ENCODE results near the gene FBN2. TPM values are rescaled to one million over a fixed set of nuclear protein-coding genes. Genes with fewer than 3 reads are reported as not detected.

Gene FBN2
- total RNA-seq, 1 experiment from 2014 or later = 0.08 TPM

GRCh38 chr5:128534726-128535125, 3.3 kb downstream of the FBN2 start:
- H3K27ac ChIP-seq (ENCODE audit: low read length) = no peak overlapping the region
- CTCF ChIA-PET = no interaction called here
- POLR2A ChIA-PET = no interaction called here
- H3K4me1 ChIP-seq (ENCODE audit: control insufficient read depth, insufficient read depth, low read length) = no peaks in the 10 kb centered on the region
- no TSS peak for BruUV-seq (replicated peaks)
- TF ChIP-seq POLR2AphosphoS5 (IDR thresholded peaks at IDR 0.05; ENCODE audit: low read depth, low read length) (no peak), TCF7L2 (IDR thresholded peaks at IDR 0.05; ENCODE audit: low read depth, low read length) (no peak), SIN3A (IDR thresholded peaks at IDR 0.05; ENCODE audit: borderline replicate concordance, insufficient read depth, low read depth, low read length) (no peak), REST (IDR thresholded peaks at IDR 0.05; ENCODE audit: insufficient read depth in 1 of 2, low read depth in 2 of 2, low read length in 1 of 2) (no peak)
- TF ChIP-seq, protein P1, sequence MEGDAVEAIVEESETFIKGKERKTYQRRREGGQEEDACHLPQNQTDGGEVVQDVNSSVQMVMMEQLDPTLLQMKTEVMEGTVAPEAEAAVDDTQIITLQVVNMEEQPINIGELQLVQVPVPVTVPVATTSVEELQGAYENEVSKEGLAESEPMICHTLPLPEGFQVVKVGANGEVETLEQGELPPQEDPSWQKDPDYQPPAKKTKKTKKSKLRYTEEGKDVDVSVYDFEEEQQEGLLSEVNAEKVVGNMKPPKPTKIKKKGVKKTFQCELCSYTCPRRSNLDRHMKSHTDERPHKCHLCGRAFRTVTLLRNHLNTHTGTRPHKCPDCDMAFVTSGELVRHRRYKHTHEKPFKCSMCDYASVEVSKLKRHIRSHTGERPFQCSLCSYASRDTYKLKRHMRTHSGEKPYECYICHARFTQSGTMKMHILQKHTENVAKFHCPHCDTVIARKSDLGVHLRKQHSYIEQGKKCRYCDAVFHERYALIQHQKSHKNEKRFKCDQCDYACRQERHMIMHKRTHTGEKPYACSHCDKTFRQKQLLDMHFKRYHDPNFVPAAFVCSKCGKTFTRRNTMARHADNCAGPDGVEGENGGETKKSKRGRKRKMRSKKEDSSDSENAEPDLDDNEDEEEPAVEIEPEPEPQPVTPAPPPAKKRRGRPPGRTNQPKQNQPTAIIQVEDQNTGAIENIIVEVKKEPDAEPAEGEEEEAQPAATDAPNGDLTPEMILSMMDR (IDR thresholded peaks at IDR 0.05) = no peak
- H3K27me3 ChIP-seq (ENCODE audit: control insufficient read depth, insufficient read depth, low read length) = no peaks in the 10 kb centered on the region
- in situ Hi-C loops (cut with HindIII; ENCODE audit: low pct_unique_long_range_greater_than_20kb, low sequenced_read_pairs) (no loop called here), intact Hi-C loops (cut with micrococcal nuclease; ENCODE audit: unreplicated experiment) (no loop called here)
- no peak overlapping the region for H3K4me3 ChIP-seq (ENCODE audit: low read depth in 2 of 2, low read length in 2 of 2)
- no peak for DNase-seq (ENCODE audit: low read depth, low spot score)
- no peaks in the 10 kb centered on the region for H3K36me3 ChIP-seq (ENCODE audit: control insufficient read depth, insufficient read depth, low read length)
- no peak for ATAC-seq
- H3K9me3 ChIP-seq (ENCODE audit: control insufficient read depth, insufficient read depth, low read depth, low read length) = no peaks in the 10 kb centered on the region

GRCh38 chr5:128532776-128533175, 5.3 kb downstream of the FBN2 start:
- Histone ChIP-seq H3K4me3 (ENCODE audit: low read depth in 2 of 2, low read length in 2 of 2) (no peak overlapping the region), H3K4me1 (ENCODE audit: control insufficient read depth, insufficient read depth, low read length) (no peaks in the 10 kb centered on the region), H3K9me3 (ENCODE audit: control insufficient read depth, insufficient read depth, low read depth, low read length) (no peaks in the 10 kb centered on the region), H3K36me3 (ENCODE audit: control insufficient read depth, insufficient read depth, low read length) (no peaks in the 10 kb centered on the region), H3K27me3 (ENCODE audit: control insufficient read depth, insufficient read depth, low read length) (no peaks in the 10 kb centered on the region), H3K27ac (ENCODE audit: low read length) (no peak overlapping the region)
- in situ Hi-C loops (cut with HindIII; ENCODE audit: low pct_unique_long_range_greater_than_20kb, low sequenced_read_pairs) (no loop called here), intact Hi-C loops (cut with micrococcal nuclease; ENCODE audit: unreplicated experiment) (no loop called here)
- ATAC-seq = no peak
- CTCF ChIA-PET = no interaction called here
- no TSS peak for BruUV-seq (replicated peaks)
- TF ChIP-seq, protein P1 (IDR thresholded peaks at IDR 0.05) = no peak
- TF ChIP-seq TCF7L2 (IDR thresholded peaks at IDR 0.05; ENCODE audit: low read depth, low read length) (no peak), POLR2AphosphoS5 (IDR thresholded peaks at IDR 0.05; ENCODE audit: low read depth, low read length) (no peak), SIN3A (IDR thresholded peaks at IDR 0.05; ENCODE audit: borderline replicate concordance, insufficient read depth, low read depth, low read length) (no peak), REST (IDR thresholded peaks at IDR 0.05; ENCODE audit: insufficient read depth in 1 of 2, low read depth in 2 of 2, low read length in 1 of 2) (no peak)
- POLR2A ChIA-PET = no interaction called here
- no peak for DNase-seq (ENCODE audit: low read depth, low spot score)
